NCI-H2029 treated with DMSO at 0.1 percent for 48 hours (cell line): ENCODE data around the gene MBD2.
"Not testable (repeated sequence)": the region's sequence is repeated elsewhere in the genome, so short reads cannot be mapped to it uniquely, and the experiment has no call there.

Experiments used
- DNase-seq: peaks from one replicate; lab custom pipeline; 2025; lab: John Stamatoyannopoulos, UW

MBD2 gene

DNA sequence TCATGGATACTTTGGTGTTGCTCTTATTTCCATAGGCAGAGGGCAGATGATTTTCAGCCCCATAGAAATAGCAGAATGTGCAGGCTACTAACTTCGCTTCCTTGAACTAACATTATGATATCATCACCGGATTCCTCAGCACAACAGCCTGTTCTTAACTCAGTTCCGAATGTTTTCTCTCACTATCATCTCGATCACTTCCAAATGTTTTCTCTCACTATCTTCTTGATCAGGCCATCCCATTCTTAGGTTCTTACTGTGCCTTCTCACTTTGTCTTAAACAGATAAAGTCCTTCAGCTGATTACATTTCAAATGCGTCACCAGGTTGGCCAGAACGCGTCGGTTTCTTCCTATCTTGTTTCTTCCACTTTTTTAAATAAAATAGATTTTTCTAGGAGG, 11.4 kb upstream of the MBD2 start:
- DNase-seq: no peak

DNA sequence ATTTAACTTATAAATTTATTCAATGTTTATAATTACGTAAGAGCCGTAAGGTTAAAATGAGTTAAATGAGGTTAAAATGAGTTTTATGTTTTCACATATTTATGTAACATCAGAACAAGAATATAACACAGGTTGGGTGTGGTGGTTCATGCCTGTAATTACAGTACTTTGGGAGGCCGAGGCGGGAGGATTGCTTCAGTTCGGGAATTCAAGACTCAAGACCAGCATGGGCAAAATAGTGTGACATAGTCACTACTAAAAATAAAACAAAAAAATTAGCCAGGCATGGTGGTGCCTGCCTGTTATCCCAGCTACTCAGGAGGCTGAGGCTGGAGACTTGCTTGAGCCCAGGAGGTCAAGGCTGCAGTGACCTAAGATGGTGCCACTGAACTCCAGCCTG, 9.3 kb upstream of the MBD2 start:
- no peak for DNase-seq

DNA sequence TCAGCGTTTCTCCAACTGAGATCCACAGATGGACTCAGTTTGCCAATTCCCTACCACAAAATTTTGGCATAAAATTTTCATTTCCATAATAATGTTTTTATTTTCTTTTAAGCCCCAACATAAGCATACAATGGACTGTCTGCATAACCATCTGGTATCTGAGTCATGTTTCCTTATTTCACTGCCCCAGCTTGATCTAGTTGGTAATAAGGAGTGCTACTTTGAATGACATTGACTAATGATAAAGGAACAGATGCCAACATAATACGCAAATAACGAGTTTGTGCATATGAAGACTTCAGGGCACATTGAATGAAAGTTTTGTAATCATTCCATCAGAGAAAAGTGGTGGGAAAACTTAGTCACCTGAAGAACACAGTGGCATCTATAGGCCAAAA, 8.8 kb upstream of the MBD2 start:
- DNase-seq: no peak

DNA sequence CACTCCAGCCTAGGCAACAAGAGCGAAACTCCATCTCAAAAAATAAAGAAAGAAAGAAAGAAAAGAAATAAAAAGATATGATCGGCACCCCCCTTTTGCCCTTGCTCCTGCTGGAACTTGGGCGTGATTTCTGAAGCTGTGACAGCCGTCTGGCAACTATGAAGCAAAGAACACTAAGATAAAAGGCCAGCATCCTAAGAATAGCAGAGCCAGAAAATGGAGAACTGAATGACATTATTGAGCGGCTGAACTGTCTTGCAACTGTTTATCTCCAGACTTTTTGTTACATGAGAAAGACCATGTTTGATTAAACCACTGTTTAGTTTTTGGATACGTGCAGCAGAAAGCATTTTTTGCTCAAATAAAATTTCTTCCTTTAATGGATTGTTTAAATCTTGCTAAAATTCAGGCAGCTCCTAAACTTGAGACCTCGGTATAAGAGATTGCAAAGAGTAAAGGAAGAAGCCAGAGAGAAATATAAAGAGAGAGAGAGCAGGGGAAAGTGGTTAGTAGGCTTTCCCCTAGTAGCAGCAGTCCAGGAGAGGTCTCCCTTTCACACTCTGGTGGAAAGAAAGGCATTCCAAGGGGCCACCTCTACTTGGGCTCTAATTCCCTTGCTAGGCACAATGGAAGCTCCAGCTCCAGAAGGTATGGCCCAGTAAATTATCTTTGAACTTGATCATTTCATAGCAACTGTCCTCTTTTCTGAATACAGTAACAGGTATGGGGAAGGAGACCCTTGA, 8.2 kb upstream of the MBD2 start:
- no peak for DNase-seq

DNA sequence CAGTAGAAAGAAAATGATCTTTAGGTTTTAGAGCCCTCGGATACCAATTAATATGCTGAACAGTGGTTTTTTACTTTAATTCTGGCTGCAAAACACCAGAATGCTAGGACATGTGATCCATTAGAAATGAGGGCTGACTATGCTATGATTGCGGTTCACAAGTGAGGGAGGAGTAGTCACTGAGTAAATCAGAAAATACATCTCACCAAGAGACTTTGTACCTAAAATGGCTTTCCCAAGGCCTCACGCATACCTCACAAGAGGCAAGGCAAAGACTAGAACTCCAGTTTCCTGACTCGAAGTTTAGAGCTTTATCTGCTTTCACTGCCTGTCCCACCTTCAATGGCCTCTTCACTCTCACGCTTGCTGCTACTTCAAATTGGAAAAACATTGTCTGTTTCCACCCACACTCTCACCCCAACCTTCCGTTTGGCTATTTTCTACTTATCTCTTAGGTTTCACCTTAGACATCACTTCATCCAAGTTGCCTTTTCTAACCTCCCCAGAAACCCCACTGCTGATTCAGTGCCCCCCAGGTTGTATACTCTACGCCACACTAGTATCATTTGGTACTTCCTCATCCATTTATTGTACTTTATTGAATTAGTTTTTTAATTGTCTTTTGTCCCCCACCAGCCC, 5.1 kb upstream of the MBD2 start:
- no peak for DNase-seq

DNA sequence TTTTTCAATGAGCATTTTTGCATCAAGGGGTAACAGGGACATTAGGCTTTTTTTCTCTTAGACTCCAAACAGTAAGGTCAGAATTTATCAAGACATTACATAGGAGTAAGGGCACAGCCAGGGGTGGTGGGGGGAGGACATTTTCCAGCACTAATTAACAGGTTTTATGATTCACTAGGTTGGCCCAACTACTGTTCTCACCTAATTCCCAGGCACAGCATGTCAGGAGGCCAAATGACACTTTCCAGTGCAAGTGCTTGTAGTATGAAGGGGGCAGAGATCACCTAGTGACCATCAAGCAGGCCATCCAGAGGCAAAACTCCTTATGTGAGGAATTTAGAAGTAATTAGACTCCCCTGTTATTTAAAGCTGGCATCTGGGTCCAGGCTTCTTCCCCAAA, 3.9 kb upstream of the MBD2 start:
- DNase-seq: no peak

DNA sequence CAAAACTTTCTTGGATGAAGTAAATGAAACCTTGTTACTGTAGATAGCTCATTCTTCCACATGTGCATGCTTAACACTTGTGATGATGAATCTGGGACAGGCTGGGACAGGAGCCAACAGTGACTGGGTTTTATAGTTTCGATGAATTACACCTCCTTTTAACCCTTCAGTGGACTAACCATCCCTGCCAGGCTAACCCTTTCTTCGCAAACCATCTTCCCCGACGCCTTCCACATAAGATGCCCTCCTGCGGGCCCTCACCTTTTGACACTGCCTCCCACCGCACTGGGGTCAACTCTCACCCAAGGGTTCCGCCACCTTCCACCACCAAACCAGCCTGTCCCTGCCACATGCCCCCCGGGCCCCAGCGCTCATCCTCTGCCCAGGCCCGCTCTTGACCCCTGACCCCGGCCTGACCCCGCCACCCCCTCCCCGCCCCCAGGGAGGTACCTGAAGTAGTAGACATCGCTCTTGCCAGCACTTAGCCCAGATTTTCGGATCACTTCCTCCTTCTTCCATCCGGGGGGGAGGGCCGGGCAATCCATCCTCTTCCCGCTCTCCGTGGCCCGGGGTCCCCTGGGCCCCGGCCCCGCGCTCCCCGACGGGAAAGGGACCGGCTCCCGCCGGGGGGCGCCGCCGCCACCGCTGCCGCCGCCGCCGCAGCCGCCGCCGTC, 764 bp downstream of the MBD2 start:
- DNase-seq: peak; percentile 44

DNA sequence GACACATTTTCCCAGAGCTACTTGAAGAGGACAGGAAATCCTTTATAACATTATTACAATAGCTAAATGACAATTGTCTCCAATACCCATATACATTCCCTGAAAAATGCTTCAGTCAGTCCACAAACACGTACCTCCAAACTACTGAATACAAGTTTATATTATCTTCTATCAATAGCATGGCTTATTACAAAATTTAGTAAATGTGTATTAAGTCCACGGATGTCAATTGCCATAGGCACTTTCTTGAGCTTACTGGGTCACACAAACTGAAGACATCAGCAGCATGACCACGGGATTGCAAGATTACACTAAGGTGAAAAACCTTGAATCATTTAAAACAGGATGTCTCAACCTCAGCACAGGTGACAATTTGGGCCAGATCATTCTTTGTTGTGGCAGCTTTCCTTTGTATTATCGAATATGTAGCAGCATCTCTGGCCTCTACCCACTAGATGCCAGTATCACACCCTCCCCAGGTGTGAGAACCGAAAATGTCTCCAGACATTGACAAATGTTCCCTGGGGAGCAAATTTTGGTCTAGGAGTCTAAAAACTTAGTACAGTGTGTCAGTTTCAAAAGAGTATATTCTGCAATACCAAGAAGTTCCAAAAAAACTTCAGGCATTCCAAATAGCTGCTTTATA, 1.4 kb downstream of the MBD2 start:
- no peak for DNase-seq

DNA sequence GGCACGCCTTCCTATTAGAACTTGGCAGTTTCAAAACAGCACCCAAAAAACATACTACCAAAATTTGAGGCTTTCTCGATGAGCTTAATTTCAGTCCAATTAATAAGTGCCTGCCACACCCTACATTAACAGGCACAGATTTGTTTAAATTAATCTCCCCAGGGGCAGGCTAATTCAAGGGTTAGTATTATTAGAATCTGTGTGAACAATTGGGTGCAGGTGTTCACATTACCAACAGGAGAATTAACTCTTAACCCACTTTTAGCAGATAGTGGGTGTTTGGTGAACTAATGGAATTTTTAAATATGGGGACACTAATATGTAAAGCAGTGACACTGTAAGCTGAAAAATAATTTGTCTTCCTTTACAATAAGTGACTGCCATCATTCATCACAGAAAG, 4.1 kb downstream of the MBD2 start:
- no peak for DNase-seq

DNA sequence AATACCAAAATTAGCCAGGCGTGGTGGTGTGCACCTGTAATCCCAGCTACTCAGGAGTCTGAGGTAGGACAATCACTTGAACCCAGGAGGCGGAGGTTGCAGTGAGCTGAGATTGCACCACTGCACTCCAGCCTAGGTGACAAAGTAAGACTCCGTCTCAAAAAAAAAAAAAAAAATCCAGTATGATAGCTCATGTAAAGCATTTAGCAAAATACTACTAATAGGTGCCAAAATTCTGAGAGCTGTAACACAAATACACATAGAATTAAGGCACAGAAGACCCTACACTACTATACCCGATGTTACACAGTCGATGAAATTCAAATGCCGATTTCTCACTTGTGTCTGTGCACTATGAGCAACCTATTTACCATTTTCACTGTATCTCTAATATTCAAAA, 5.7 kb downstream of the MBD2 start:
- not testable (repeated sequence) for DNase-seq

DNA sequence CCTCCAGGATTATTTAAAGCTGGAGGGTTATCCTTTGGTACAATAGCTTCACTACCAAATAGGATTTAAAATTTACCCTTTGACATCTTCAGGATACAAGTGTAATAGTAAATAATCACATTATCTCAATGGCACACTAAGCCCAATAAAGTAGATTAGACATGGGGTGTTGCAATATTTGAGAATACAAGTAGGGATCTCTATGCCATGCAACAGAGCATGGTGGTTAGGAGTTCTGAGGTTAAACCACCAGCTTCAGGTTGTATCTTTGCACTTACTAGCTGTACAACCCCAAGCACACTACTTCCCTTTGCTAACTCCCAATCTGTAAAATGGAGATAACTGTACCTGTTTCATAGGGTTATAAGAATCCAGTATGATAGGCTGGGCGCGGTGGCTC, 6.2 kb downstream of the MBD2 start:
- no peak for DNase-seq

DNA sequence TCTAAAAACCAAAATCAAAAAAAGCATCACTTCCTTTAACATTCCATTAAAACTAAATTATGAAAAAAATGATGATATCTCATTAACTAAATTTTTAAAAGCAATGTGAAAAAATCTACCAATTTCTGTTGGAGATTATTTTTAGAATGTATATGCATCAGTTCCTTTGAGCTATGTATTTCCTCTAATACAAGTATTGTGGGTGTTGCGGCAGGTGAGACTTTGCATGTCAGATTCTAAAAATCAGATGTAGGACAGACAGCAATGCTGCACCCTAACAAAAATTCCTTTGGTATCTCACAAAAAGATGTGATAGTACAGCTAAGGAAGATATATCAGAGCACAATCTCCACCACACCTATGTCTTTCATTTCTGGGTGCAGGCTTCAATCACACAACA, 6.8 kb downstream of the MBD2 start:
- no peak for DNase-seq

DNA sequence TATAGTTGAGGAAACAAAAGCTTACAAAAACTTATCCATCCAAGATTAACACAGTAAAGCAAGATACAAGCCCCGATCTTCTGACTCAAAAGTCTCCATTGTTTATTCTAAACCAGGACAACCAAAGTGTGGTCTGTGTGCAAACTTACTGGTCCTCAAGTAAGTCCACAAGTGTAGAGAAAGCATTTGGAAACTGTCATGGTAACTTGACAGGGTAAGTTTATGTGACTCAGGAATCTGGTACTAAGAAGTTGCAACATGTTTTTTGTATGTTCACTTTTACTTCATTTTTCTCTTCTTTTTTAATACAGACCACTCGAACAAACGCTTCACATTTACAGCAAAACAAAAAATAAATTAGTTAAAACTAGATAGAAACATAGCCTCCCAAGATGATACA, 9.4 kb downstream of the MBD2 start:
- DNase-seq: no peak

DNA sequence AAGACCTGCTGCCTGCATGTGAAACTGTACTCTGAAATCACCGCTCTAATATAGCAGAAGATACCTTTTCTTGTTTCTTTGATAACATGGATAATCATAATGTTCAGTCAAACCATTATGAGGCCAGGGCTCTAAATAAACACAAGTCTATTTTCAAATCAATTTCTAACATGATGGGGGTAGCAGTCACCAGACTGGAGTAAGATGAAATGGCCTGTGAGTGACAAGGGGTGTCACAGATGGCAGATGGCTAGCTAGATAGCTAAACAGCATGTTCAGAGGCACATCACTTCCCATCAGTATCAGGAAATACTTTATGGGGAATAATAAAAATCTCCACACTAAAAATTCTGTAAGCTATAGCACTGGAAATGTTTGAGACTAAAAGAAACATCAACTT, 14.0 kb downstream of the MBD2 start:
- DNase-seq: no peak

DNA sequence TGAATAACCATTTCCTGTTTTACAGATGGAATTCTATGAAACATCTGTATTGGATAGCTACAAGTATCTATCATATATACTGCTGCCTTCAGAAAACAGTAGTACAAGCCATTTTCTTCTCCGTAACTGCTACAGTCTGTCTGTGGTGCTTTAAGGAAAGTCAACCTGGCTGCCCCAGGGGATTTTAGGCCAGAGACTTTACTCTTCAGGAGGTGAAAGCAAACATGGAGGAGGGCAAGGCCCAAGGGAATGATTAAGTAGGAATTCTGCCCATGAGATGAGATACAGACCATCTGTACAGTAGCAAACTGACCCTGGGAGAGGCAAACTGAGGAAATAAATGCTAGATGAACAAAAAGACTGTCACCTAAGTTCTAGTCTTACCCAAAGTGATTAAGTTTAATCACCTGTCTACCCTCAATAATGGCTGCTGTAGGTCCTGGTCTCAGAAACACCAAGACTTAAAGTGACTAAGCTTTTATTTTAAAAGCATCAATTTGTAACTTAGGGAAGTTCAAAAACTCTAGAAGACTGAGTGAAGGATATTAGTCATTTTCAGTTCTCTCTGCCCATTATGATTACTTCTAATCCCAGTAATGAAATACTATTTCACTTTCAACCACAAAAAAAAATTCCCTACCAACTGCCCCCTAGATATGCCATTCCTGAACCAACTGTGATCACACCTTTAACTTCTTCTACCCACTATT, 14.8 kb downstream of the MBD2 start:
- DNase-seq: no peak

DNA sequence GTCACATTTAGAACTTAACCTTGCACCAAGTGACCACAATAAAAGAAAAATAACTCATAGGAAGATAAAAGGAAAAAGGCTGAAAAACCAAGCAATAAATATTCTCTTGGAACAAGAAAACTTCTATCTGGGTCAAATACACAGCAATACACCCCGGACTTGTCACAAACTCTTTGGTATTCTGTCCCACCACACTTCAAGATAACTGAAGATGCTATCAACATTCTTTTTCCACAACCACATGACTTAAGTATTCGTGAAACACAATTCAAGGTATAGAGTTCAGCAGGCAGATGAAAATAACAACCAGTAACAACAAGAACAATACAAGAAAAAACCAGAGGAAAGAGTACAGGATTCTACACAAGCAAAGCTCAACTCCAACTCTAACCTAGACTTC, 18.0 kb downstream of the MBD2 start:
- no peak for DNase-seq

DNA sequence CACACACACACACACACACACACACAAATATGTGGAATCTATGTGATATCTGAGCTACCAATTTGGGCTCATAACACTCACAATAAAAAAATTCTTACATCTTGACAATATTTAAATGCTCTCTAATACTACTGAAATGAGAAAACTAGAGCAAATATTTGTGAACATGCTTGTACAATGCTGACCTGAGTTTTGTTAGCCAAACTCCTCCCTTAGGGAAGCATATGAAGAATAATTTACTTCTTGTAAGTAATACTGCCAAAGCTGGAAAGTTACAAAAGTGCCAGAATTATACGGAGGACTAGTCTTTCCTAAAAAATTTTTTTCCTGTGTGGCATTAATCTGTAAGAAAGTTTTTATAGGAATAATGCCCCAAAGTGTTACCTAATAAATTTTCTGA, 18.5 kb downstream of the MBD2 start:
- DNase-seq: no peak

DNA sequence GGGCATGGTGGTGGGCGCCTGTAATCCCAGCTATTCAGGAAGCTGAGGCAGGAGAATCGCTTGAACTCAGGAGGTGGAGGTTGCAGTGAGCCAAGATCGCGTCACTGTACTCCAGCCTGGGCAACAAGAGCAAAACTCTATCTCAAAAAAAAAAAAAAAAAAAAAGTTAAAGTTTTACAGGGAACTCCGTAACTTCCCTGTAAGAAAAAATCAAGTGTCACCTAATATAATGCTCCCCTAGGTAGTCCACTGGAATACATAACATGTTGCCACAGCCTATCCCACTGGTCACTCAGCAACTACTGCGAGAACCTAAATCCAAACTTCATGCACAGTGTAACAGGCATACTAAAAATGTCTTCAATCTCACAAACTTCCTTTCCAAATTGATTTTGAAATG, 19.0 kb downstream of the MBD2 start:
- not testable (repeated sequence) for DNase-seq

DNA sequence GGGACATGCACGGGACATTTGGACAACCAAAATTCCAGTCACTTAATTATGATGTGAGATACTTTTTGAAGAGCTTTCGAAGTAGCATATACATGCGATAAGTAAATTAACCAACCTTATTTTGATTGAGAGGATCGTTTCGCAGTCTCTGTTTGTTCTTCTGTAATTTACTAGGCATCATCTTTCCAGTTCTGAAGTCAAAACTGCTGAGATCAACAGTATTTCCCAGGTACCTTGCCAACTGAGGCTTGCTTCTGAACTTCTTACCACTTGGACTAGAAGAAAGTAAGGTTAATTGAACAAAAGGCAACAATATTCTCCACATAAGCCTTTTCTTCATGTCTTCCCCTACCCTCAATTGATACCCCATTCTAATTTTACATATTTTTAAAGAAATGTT, 19.6 kb downstream of the MBD2 start:
- no peak for DNase-seq

DNA sequence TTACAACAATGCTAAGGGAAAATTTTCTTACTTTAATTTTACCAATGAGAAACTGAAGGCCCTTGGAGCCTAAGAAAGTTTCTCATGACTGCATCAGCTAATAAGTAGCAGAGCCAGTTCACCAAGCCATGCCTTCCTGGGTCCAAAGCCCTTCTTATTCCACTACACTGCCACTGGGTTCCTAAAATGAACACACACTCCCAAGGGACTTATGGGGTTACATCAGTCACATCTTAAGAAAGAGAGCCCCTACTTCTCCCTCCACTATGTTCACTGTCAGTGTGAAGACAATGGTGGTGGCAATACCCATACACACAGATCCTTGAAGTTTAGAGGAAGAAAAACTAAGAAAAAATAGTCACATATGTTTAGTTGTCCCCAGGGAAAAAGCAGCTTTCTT, 20.6 kb downstream of the MBD2 start:
- no peak for DNase-seq

DNA sequence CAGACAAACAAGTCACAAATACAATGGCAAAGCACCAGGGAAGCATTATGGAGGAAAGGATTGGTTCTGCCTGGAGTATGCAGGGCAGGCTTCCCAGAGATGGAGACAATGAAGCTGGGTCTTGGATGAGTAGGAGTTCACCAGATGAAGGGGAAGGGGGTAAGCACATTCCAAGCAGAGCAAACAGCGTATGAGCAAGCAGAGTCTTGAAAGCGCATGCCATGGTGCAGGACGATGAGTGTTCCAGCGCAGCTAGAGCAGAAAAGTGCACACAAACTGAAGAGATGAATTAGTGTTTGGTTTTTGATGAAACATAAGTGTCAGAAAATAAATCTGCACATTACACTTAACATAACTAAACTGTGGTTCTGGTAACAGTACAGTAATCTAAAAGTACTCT, 21.6 kb downstream of the MBD2 start:
- DNase-seq: no peak

DNA sequence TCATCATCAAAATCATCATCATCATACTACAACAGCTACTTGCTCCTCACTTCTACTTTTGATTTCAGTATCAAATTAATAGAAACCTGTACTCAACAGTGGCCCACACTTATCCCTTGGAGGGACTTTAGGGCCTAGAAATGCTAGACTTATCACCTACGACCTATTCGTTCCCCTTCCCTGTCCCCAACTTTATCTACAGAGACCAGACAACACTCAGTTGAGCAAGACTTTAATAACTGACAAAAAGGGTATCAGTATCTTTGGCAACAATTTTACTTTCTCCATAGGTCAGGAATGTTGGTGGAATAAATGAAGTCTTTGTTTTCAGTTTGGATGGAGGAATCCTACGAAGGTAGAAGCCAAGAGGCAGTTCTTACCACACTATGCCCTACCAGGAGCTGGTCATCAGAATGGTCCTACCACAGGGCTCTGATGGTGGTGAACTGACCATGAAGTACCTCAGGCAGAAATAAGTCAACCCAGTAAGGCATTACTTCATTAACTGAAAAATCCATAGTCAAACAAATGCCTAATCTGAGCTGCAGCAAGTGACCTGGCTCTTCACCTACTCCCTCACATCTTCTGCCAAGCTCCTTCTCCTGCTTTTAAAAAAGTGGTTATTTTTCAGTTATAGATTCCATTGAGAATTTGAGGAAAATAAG, 26.6 kb downstream of the MBD2 start:
- DNase-seq: no peak
